Nephron progenitor cell (in vitro differentiated cells): Measurements from ENCODE around the gene METTL26.
A peak's percentile ranks its signal among the peaks of the same experiment; 100 is the strongest.

Experiments used
- DNase-seq: peaks from one replicate; pipeline ENCODE4 v3.0.0; 2021
- H3K27ac Mint-ChIP-seq: 2 replicates; pipeline ENCODE4 v1.8.0; 2021; ENCODE audit warnings: mild to moderate bottlenecking, moderate library complexity, mixed read lengths
- H3K27me3 Mint-ChIP-seq: 2 replicates; pipeline ENCODE4 v1.8.0; 2021; ENCODE audit warnings: mild to moderate bottlenecking, low read depth, mixed read lengths; ENCODE audit not compliant: poor library complexity
- H3K36me3 Mint-ChIP-seq: 2 replicates; pipeline ENCODE4 v1.8.0; 2021; ENCODE audit warnings: low read depth, mixed read lengths
- H3K4me1 Mint-ChIP-seq: 2 replicates; pipeline ENCODE4 v1.8.0; 2021; ENCODE audit warnings: mixed read lengths
- H3K4me3 Mint-ChIP-seq: 2 replicates; pipeline ENCODE4 v1.8.0; 2021; ENCODE audit warnings: mild to moderate bottlenecking, moderate library complexity, mixed read lengths
- H3K9me3 Mint-ChIP-seq: 2 replicates; pipeline ENCODE4 v1.8.0; 2021; ENCODE audit warnings: mild to moderate bottlenecking, moderate library complexity, mixed read lengths
- CTCF ChIP-seq: fragments of 200-600 bp; sonication (generic); IDR thresholded peaks from 2 replicates; pipeline ENCODE4 v1.5.0; 2021; ENCODE audit warnings: antibody characterized with exemption

METTL26 gene

GRCh38 chr16:626787-627453 lies 9.2 kb downstream of the METTL26 start:
- no peak overlapping the region for H3K4me3 Mint-ChIP-seq
- DNase-seq: no peak
- peaks cover 3% of the 10 kb centered on the region for H3K27me3 Mint-ChIP-seq
- no peaks in the 10 kb centered on the region for H3K9me3 Mint-ChIP-seq
- peaks cover 70% of the 10 kb centered on the region for H3K4me1 Mint-ChIP-seq
- H3K27ac Mint-ChIP-seq: peak overlapping the region; percentile 77
- no peak for TF ChIP-seq CTCF
- H3K36me3 Mint-ChIP-seq: peaks cover 11% of the 10 kb centered on the region

GRCh38 chr16:625977-626765 lies 9.9 kb downstream of the METTL26 start:
- peaks cover 11% of the 10 kb centered on the region for H3K36me3 Mint-ChIP-seq
- peaks cover 78% of the 10 kb centered on the region for H3K4me1 Mint-ChIP-seq
- no peaks in the 10 kb centered on the region for H3K9me3 Mint-ChIP-seq
- peaks cover 3% of the 10 kb centered on the region for H3K27me3 Mint-ChIP-seq
- peak overlapping the region; percentile 77 for H3K27ac Mint-ChIP-seq
- TF ChIP-seq CTCF: no peak
- no peak overlapping the region for H3K4me3 Mint-ChIP-seq
- DNase-seq: no peak

- Mint-ChIP-seq H3K4me1 (peaks cover 81% of the 10 kb centered on the region), H3K36me3 (peaks cover 11% of the 10 kb centered on the region), H3K27me3 (peaks cover 3% of the 10 kb centered on the region), H3K9me3 (no peaks in the 10 kb centered on the region), H3K27ac (no peak overlapping the region), H3K4me3 (no peak overlapping the region)
- no peak for TF ChIP-seq CTCF
- DNase-seq: no peak
Observed at GRCh38 chr16:625117-625976, 10.8 kb downstream of the METTL26 start.

GRCh38 chr16:624526-625070 lies 11.5 kb downstream of the METTL26 start:
- no peak for DNase-seq
- Mint-ChIP-seq H3K4me3 (peak overlapping the region; percentile 57), H3K4me1 (peaks cover 76% of the 10 kb centered on the region), H3K27ac (peak overlapping the region; percentile 98), H3K9me3 (no peaks in the 10 kb centered on the region), H3K27me3 (peaks cover 3% of the 10 kb centered on the region), H3K36me3 (peaks cover 11% of the 10 kb centered on the region)
- TF ChIP-seq CTCF: no peak

GRCh38 chr16:622920-623280 lies 13.2 kb downstream of the METTL26 start:
- no peak for DNase-seq
- H3K27ac Mint-ChIP-seq: no peak overlapping the region
- peaks cover 3% of the 10 kb centered on the region for H3K27me3 Mint-ChIP-seq
- H3K4me3 Mint-ChIP-seq: no peak overlapping the region
- H3K9me3 Mint-ChIP-seq: no peaks in the 10 kb centered on the region
- TF ChIP-seq CTCF: no peak
- H3K4me1 Mint-ChIP-seq: peaks cover 59% of the 10 kb centered on the region
- H3K36me3 Mint-ChIP-seq: peaks cover 6% of the 10 kb centered on the region
